NCI-H187 (cell line): ENCODE data around the gene OR51V1.
"Not testable (repeated sequence)": the region's sequence is repeated elsewhere in the genome, so short reads cannot be mapped to it uniquely, and the experiment has no call there.

ENCODE experiments used
- DNase-seq, 2 experiments: peaks; one replicate each; lab custom pipeline; 2025; lab: John Stamatoyannopoulos, UW

The OR51V1 gene

DNA sequence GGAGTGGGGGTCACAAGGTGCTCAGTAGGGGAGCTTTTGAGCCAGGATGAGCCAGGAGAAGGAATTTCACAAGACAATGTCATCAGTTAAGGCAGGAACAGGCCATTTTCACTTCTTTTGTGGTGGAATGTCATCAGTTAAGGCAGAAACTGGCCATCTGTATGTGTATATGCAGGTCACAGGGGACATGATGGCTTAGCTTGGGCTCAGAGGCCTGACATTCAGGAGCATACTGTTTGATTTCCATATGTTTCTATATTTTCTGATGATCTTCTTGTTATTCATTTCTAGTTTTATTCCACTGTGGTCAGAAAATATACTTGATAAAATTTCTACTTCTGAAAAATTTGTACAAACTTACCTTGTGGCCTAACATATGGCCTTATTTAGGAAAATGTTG is 34.6 kb downstream of the OR51V1 start:
- DNase-seq = not testable (repeated sequence)

DNA sequence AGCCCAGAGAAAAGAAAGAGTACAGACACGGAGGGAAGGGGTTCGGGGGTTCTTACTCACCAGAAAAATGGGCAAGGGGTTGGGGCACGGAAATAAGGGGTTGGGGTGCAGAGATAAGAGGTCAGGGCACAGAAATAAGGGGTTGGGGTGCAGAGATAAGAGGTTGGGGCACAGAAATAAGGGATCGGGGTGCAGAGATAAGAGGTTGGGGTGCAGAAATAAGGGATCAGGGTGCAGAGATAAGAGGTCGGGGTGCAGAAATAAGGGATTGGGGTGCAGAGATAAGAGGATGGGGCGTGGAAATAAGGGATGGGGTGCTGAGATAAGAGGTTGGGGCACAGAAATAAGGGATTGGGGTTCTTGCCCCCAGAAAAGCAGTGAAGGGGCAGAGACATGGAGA is 35.7 kb downstream of the OR51V1 start:
- not testable (repeated sequence) for DNase-seq

DNA sequence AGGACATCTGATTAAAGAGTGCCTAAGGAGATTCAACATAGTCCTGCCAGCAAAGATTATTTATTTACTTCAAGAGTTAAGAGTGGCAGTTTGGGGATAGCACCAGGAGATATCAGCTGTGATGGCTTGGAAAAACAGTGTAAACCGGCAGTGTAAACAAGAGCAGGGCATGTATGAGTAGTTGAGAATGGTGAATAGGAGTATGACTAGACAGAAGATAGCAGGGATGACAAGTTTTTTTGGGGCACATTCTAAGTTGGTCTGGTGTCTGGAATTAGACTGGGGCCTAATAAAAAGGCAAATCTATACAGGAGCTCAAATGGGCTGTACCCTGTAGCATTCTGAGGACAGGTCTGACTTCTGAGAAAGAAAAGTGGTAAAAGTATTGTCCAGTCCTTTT is 39.4 kb downstream of the OR51V1 start:
- DNase-seq = not testable (repeated sequence)

DNA sequence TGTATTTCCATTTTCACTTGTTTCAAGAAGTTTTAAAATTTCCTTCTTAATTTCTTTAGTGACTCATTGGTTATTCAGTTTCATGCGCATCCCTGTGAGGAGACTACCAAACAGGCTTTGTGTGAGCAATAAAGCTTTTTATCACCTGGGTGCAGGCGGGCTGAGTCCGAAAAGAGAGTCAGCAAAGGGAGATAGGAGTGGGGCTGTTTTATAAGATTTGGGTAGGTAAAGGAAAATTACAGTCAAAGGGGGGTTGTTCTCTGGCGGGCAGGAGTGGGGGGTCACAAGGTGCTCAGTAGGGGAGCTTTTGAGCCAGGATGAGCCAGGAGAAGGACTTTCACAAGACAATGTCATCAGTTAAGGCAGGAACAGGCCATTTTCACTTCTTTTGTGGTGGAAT is 40.3 kb downstream of the OR51V1 start:
- not testable (repeated sequence) for DNase-seq

DNA sequence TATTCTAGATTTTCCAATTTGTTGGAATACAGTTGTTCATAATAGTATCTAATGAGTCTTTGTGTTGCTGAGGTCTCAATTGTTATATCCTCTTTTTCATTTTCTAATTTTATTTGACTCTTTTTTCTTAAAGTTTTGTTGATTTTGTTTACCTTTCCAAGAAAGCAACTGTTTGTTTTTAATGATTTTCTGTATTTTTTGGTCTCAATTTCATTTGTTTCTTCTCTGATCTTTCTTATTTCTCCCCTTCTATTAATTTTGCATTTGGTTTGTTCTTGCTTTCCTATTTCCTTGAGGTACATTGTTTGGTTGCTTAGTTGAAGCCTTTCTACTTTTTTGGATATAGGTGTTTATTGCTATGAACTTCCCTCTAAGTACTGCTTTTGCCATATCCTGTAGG is 40.7 kb downstream of the OR51V1 start:
- no peak for DNase-seq

DNA sequence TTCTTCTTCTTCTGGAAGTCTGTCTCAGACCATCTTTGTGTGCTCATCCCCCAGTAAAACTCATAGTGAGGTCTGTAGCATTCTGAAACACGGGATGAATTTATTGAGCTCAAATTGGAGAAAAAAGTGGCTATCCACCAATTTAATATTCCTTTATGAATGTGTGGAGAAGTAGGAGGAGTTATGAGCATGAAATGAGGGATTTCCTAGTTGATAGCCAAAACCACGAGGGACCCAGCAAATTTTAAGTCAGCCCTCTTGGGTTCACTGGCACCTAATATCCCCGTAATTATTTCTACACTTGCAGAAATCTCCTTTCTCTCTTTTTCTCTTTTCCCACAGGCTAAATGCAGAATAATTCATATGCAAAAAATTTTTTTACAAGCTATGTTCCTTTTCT is 45.8 kb downstream of the OR51V1 start, which contains the start of gene OR52A1:
TSS of gene OR52A1 (minus strand) at position 101 of the 400 bp plus-strand sequence. CDS start 2,388 bp downstream, outside the sequence.
- no peak for DNase-seq

DNA sequence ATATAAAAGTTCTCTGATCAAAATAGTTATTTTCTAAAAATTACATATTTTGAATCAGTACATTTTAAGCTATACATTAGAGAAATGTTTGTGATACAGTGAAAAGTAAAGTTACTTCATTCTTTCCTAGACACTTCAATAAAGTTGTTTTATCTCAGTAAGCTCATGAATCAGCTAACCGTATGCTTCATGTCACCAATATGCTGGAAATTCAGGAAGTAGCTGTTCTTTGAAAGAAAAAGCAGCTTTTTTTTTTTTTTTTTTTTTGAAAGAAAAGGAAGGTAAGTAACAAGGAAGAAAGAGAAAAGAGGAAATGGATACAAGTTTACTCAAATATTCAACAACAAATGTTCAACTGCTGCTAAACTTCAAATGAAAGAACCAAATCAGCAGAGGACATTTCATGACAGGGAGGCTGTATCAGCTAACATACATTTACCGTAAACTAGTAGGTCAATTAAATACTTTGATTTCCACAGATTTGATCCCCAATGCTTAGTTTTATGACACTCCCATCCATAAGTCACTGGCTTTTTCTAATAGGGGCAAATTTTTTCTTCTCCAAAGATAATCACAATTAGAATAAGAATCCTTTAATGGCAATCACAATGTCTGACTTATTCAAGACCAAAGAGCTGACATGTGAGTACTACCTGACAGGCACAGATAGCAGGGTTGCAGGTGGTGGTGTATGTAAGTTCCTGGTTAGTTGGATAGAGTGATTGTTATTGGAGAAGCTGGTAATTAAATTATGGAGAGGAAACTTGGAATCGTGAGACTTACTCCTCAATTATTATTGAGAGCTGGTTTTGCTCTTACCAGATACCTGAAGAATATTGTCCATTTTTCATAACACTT is 46.7 kb downstream of the OR51V1 start:
- no peak for DNase-seq

DNA sequence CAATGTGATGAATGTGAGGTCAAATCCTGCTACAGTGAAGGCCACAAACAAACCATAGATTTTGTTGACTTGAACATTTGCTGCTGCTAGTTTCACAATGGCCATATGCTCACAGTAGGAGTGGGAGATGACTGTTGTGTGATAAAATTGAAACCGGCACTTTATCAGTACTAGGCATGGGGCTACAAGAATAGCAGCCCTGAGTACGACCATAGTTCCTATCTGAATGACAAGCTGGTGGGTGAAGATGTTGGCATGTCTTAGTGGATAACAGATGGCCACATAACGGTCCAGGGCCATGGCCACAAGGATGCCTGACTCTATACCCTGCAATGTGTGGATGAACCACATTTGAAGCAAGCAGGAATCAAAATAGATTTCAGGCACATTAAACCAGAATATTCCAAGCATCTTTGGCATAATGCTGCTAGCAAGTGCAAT is 48.7 kb downstream of the OR51V1 start:
- no peak for DNase-seq
